HG02943 (cell line): ENCODE measurements around the gene YTHDF1.
"Not testable (repeated sequence)": the region's sequence is repeated elsewhere in the genome, so short reads cannot be mapped to it uniquely, and the experiment has no call there.

ENCODE experiments used
- ATAC-seq: cut with Tn5 transposase; IDR thresholded peaks from one replicate; pipeline ENCODE4 v1.9.1; 2021; ENCODE audit warnings: mild to moderate bottlenecking, low read depth, moderate library complexity; ENCODE audit not compliant: unreplicated experiment

YTHDF1 gene

DNA sequence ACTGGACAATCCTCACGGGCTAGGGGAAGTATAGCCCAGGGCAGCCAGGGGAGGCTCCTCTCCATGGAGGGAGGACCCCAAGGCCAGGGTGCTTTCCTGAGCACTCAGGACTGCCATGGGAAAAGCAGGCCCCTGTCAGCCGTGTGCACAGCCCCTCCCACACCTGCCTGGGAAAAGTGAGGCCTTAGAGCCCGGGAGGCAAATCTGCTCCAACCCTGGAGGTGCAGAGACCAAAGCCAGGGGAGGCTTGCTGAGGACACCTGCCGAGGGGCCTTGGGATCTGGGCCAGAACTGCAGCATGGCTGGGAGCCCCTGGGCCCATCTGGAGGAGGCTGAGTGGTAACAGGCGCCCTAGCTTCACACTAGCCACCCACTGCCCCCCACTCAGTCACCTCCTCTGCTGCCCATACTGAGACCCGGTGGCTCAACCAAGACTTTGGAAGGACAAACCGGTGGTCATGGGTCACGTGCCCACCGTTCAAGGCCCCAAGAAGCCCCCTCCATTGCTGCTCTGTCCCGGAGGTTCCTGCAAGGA is 55.2 kb downstream of the YTHDF1 start:
- ATAC-seq, result no peak

DNA sequence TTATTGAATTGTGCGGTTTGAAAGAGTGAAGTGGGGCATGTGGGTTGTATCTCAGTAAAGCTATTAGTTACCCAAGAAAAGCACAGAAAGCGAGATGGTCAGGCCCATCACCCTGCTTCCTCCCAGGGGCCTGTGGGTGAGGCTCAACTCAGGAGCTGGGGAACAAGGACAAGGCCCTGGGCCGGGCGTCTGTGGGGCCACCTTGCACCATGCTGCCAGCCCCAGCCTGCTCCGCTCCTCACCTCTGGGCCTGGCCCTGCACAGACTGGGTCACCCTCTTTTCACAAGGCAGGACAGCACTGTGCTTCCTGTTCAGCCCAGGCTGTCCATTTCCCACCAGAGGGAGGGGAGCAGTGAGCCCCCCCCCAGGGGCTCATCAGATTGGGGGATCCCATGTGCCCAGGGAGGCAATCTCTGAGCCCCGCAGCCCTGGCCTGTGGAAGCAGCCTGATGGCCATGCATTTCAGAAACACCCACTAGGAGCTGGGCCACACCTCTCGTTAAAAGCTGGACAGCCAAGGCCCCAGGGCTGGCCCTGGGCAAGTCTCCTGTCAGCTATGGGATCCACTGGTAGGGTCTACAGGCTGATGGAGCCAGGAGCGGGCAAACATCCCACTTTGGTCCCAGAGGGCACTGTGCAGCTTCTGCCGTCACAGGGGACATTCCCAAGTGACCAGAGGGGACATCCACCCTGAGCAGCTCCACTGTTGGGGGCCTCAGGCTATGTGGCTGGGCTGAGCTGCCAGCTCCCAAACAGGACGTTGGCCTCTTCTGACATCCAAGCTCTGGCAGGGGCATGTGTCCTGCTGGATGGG is 55.9 kb downstream of the YTHDF1 start:
- ATAC-seq, result no peak

DNA sequence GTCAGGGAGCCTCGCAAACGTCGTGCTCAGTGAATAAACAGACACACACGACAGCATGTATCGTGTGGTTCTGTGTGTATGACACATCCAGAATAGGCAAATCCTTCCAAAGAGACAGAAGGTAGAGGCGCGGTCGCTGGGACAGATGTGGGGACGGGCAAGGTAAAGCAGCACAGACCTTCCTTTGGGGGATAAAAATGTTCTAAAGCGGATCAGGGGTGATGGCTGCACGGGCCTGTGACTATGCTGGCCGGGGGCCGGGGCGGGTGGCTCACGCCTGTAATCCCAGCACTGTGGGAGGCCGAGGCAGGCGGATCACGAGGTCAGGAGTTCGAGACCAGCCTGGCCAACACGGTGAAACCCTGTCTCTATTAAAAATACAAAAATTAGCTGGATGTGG is 56.7 kb downstream of the YTHDF1 start:
- not testable (repeated sequence) for ATAC-seq

DNA sequence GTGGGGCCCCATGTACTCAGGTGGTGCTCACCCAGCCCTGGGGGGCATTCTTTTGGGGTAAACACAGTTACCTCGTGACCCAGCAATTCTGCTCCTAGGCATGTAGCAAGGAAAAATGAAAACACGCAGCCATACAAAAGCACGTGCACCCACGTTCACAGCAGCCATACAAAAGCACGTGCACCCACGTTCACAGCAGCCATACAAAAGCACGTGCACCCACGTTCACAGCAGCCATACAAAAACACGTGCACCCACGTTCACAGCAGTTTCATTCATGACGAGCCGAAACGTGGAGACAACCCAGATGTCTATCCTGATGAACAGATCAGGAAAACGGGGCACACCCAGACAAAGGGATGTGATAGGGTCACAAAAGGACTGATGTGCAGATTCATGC is 57.1 kb downstream of the YTHDF1 start:
- ATAC-seq, result no peak

DNA sequence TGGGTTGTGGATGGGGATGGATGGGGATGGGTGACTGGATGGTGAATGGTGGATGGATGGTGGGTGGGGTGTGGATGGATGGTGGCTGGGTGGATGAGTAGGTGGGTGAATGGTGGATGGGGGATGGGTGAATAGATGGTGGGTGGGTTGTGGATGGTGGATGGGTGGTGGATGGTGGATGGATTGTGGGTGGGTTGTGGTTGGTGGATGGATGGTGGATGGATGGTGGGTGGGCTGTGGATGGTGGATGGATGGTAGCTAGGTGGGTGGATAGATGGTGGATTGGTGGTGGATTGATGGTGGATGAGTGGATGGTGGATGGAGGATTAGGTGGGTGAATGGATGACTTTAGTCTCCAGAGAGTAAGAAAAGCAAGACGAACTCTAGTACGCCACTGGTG is 57.6 kb downstream of the YTHDF1 start:
- ATAC-seq, result no peak

DNA sequence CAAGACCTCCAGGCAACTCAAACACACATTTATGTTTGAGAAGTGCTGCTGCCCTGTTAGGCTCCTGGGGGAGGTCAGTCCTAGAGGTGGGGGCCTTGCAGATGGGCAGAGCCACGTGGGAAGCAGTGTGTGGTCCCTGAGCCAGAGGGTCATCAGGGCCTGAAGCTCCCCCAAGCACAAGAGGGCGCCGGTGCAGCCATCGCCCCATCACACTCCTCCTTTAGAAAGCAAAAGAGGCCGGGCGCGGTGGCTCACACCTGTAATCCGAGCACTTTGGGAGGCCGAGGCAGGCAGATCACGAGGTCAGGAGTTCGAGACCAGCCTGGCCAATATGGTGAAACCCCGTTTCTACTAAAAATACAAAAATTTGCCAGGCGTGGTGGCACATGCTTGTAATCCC is 58.5 kb downstream of the YTHDF1 start:
- ATAC-seq, result not testable (repeated sequence)

DNA sequence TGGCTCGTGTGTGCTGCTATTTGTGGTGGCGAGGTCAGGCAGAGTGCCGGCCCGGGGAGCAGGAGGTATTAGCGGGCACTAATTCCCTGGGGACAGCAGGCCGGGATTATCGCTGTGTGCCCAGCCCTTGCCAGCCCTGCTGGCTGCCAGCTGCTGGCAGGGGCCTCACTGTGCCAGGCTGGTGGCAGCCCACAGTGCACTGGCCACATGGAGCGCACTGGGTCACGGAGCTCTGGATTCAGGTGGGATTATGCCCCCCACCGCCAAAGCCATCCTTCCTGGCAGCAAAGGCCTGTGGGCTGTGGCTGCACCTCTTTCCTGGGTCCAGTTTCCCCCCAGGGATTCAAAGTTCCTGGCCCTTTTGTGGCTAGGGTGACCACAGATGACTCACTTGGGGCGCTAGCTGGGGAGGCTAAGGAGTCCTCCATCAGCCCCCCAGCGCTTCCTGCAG is 59.7 kb downstream of the YTHDF1 start:
- ATAC-seq, result no peak

DNA sequence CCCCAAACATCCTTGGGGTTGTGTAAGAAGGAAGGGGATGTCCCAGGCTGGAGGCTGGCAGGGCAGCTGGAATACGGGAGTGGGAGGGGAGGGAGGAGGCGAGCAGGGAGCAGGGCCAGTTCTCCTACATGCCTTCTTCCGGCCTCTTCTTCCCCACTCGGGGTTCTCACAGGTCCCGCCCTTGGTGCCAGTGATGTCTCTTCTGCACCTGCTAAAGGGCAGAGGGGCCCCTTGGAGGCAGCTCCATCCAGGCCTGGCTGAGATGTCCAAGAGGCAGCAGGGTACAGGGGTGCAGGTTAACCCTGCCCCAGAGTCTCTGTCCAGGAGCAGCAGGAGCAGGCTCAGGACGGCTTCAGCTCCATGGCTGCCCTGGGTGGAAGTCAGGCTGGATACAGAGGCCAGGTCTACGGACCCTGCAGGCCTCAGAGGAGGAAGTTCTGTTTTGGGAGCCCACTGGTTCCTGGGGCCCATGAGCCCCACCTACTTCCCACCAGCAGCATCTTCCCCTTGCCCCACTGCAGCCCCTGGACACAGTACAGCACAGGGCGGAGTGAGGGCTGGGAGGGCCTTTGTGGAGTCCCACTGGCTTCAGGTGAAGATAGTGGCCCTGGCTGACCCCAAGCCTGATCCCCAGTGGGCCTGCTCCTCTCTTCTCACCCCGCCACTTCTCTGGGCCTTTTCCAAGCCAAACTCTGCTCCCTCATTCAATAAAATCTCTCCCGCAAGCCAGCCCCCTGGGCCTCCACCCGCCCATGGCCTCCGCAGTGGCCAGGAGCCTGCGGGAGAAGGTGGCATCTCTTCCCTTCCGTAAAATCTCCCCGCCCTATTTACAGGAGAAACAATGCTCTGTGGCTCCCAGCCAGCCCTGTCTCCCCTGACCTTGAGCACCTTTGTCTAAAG is 60.4 kb downstream of the YTHDF1 start:
- ATAC-seq, result no peak

DNA sequence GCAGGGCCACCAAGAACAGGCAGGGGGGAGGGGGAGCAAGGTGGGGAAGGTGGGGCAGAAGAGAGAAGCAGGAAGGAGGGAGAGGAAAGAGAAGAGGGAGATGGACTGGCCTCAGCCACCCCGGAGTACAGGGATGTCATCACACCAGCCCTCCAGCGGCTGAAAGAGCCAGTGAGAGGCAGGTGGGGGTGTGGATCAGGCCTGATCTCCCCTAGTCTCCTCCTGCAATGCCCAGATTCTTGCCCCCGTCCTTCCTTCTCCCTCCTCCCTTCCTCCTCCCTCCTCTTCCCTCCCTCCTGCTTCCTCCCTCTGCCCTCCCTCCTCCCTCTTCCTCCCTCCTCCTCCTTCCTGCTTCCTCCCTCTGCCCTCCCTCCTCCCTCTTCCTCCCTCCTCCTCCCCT is 61.5 kb downstream of the YTHDF1 start:
- ATAC-seq, result no peak

DNA sequence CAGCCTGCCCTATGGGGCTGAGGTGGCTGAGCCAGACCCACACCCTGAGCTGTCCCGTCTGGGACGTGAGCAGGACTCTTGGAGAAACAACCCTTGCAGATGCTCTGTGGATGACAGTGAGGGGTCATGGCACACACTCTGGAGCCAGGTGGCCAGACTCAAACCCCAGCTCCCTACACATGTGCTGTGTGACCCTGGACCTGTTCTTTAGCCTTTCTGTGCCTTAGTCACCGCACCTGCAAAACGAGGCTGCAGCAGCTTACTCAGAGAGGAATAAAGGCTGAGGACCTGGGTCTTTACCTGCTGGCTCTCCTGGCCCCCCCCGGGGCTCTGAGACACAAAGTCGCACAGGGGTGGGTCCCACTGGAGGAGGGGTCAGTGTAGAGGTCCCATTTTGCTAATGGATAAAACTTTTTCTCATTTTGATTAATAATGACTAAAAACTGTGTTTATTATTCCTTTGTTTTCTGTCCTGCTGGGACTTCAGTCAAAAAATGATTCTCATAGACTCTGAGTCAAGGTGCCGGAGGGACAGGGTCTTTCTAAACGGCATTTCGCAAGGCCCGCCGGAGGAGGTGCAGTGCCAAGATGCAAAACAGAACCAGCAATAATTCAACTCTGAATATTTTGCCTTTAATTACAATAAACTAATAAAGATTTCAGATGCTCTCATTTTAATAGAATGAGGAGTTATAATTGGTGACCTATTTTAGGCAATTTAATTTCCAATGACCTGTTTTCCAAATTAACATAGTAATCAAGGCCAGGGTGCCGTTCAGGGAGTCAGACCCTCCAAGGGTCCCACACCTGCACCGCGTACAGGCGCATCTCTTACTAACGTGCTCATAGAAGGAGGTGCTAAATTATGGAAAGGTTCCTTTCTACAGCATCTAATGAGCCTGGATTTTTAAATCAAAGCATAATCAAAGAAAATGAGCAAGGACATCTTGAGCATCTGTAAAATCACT is 62.4 kb downstream of the YTHDF1 start:
- no peak for ATAC-seq

DNA sequence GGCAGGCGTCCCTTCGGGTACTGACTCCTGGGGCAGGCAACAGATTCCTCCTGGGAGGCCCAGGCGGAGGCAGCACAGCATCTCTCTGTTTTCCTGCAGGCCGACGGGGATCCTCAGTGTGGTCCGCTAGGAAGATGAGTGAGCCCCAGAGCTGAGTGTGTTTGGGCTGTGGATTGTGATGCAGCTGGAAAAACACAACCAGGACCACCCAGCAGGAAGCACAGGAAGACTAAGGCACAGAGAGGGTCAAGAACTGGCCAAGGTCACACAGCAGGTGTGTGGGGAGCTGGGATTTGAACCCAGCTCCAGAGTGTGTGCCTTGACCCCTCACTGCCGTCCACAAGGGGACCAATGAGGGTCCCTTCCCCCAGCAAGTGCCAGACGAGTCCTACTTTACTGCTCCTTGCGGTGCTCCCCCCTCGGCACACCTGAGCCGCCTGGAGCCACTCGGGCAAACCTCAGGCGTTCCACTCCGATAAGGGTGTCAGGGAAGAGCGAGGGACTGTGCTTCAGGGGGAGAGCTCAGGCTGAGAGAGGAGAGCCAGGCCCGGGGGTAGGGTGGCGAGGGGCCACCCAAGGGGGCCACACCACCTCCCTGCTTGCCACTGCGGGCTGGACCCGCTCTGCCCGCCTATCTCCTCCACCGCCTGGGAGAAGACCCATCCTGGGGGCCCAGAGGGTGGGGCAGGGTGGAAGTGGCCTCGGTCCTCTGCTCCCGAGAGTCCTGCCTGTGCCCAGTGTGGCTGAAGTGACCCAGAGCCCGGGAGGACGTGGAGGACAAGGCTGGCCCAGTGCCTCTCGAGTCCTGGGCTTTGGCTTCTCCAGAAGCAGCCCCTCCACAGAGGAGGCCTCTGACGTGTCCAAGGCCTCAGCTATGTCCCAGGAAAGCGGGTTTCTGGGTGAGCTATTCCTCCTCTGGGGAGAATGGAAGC is 63.3 kb downstream of the YTHDF1 start:
- no peak for ATAC-seq

DNA sequence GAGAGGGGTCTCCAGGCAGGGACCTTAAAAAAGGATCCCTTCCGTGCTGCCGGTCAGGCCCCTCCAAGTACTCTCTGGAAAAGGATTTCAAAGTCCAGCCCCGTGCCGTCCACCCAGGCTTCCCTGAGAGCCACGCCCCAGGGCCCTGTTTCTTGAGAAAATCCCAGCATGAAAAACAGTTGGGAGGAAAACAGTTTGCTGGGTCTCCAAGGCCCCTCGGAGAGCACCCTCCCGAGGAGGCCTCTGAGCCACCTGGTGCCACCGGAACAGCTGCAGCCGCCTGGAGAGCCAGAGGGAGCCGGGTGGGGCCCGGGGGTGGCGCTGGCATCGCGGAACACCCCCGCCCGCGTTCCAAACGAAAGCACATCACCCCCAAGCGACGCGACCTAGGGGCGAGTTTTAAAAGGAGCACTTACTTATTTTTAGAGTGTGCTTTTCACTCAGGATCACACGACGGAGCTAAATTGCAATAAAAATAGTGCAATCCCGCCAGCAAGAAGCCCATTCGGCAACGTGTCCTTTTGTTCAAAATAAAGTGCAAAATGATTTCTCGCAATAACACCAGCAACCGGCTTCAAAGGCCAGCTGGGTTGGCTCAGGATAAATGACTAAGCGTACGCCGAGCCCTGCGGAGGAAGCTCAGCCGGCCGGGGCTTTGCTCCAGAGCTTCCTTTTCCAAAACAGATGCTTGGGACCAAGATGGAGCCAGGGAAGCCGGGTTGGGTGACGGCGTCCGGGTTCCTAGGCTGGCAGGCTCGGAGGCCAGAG is 64.2 kb downstream of the YTHDF1 start:
- ATAC-seq, result no peak

DNA sequence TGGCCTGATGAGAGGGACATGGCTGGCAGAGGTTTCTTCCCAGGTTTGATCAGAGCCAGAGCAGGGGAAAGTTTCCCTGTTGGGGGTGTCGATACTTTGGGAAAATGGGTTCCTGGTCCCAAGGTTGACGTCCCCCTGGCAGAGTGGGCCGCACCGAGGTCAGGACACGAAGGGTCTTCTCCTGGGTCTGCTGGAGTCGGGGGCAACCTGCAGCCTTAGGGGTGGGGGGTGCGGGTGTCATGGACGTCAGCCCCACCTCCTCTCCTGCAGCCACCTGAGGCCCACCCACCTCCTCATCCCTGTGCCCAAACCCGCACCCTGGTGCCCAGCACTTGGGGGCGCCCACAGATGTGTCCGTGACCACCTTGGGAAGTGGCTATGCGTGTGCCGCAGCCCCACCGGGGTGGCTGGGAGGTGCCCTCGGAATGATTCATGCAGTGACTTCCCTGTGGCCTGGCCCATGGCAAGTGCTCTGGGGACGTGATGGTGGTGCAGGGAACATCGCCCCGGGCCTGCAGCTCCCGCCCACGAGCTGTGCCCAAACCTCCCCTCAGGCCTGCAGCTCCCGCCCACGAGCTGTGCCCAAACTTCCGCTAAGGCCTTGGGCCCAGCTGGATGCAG is 64.9 kb downstream of the YTHDF1 start:
- no peak for ATAC-seq

DNA sequence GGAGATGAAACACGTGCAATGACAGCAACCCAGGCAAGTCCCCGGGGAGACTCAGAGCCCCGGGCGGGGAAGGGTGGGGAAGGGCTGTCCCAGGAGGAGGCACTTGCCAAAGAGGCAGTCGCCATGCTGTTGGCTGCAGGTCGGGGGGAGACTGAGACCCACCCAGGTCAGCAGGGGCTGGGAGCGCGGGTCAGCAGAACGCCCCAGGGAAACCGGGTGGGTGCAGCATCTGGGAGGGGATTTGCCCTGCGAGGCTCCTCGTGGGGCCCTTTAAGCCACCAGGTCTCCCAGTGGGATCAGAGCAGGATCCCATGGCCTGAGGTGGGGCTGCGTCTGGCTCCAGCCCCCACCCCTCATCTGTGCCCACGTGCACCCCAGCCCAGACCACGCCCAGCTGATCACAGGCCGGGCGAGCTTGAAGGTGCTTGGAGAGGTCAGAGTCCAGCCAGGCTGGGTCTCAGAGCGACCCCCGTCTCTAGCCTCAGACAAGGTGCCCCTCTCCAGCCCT is 65.5 kb downstream of the YTHDF1 start:
- no peak for ATAC-seq

DNA sequence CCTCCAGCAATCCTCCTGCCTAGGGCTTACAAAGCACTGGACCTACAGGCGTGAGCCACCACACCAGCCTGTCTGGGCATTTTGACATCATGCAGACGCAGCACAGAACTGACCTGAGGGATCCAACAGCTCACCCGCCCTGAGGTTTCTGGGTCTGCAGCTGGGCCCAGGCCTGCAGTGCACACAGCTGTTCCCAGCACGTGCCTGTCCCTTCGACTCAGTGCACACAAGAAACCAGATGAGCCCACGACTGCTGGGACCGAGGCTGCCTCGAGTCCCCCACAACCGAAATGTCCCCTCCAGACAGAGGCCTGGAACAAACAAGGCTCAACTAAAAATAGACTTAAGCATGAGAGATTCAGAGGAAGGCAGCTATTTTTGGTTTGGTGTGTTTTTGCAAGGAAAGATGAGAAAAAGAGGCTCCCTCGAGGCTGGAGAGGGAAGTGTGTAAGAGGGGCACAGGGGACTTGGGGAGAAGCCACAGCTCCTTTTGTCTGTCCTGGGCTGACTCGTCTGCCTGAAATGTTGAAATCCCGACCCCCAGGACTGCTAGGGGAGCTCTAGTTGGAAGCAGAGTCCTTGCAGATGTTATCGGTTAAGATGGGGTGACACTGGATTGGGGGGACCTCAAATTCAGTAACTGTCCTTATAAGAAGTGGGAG is 66.3 kb downstream of the YTHDF1 start:
- no peak for ATAC-seq

DNA sequence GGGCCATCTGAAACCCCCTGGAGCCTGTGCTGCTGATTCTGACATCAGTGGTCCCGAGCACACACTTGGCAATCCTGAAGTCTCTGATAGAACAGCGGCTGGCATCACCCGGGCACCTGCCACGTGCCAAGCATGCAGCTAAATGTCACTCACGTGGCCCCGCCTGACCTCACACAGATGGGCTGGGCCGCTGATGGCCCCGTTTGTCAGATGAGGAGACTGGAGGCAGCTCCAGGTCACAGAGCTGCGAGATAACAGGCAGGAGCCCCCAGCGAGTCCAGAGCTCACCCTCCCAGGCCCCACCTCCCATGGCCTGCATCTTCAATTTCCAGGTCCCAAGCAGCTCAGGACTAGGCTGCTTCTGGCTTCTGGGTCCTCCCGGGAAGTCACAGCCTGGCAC is 67.2 kb downstream of the YTHDF1 start:
- no peak for ATAC-seq

DNA sequence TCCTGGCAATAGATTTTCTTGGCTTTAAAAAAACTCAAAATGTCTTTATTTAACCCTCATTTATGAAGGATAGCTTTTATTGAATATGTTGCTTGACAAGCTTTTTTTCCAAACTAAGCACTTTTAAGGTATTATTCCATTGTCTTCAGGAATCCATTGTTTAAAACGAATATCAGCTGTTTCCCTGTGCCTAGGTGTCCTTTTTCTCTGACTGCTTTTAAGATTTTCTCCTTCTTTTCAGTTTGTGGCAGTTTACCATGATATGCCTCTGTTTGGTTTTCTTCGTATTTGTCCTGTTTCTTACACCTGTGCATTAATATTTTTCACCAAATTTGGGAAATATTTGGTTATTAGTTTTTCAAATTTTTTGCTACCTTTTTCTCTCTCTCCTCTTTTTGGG is 68.4 kb downstream of the YTHDF1 start:
- ATAC-seq, result no peak
